ENCODE measurements around the gene PRB2. TPM values are rescaled to one million over a fixed set of nuclear protein-coding genes. Genes with fewer than 3 reads are reported as not detected.
"Not testable (repeated sequence)": the region's sequence is repeated elsewhere in the genome, so short reads cannot be mapped to it uniquely, and the experiment has no call there.

The PRB2 gene
- not detected for total RNA-seq

DNA sequence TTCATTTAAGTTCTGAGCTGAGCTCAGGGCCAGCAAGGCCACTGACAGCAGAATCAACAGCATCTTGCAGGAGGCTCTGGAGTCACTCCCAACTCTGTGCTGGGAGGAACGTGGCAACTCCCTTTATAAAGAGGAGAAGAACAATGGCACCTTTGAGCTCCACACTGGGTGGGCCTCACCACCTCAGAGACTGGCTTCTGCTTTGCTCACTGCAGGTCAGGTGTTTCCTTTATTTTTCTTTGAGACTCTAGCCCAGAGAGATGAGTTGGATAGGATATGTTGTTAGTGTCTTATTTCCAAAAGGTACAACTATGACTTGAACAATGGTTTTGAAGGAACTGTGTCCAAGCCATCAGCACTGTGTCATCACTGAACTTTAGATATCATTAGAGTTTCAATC, at the start of gene PRB2:
Gene PRB2 (minus strand): TSS at position 101 of the 400 bp plus-strand sequence. CDS start 38 bp downstream, at position 63.
- DNase-seq = not testable (repeated sequence)

DNA sequence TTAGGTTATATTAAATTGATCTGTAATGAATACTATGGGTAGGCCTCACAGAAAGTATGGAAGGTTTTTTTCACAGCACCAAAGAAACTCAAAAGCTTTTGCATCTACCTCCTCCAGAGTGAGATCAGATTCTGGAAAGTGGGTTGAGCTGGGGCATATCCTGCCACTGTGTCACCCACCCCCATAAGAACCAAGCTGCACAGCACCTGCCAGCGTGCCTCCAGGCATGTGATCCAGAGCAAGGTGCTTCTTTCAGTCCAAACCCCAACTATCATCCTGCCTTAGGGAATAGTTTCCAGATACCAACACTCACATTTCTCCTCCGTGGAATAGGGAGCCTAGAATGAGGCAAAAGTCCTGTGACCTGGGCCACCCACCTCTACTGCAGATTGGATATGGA, 42.6 kb upstream of the PRB2 start:
- no peak for DNase-seq

DNA sequence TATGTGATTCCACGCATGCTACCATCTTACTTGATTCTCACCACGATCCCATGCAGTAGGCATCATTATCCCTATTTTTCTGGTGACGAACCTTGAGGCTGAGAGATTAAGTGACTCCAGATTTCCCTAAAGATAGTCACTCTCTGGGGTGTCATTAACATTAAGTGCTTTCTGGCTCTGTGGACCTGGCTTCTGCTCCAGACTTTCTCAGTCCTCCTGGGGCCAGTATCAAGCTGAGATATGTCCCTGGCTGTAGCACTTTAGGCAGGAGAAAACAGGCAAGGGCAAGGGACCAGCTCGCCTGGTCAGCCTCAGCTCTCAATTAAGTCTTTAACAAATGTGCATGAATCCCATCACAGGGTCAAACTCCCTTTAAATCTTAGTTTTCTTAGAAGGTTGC, 38.3 kb upstream of the PRB2 start:
- no peak for DNase-seq

DNA sequence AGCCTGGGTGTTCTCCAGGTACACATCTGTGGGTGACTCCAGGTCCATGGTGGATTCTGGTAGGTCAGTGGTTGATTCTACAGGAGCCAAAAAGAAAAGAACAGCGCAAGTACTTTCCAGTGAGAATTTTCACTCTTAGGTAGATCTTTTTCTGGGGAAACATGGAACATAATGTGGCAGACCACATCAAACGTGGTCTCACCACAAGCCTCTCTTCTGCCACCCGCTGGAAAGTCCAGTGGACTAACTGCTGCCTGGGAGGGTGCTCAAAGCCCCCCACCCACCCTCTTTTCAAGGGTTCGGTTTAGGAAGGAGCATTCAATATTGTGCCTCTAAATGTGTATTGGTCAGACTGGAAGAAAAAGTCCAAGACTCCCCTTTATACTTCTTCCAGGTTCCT, 36.1 kb upstream of the PRB2 start:
- DNase-seq = no peak

DNA sequence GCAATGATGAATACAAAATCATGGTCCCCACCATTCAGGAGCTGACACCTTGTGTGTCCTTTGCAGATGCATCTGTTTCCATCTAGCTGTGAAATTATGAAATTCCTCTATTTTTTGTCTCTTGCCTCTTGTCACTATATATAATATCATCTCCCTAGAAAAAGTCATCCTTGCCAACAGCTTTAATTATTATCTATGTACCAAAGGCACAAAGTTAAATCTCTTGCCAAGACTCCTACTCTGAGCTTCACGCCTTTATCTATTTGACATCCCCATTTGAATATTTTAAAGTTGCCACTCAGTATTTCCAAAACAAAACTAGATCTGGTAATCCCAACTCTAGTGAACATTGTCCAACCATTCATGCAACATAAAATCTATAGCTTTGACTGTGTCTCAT, 32.0 kb upstream of the PRB2 start:
- DNase-seq = no peak

DNA sequence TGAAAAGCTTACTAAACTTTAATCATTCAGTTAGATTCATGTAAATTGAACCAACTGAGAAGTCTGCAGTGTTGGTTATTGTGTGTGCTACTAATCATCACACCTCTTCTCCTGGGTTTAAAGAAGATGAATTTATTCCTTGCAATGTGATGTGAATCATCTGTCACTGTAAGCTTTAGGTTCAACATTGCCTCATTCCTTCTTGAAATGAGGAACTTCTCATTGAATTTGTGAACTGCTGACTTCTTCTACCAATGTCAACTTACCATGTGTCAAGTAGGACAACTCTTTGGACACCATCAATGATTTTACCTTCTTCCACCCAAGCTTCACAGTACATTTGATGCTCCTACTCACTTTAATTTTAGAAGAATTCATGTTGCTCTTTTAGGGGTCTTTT, 17.4 kb upstream of the PRB2 start:
- no peak for DNase-seq

DNA sequence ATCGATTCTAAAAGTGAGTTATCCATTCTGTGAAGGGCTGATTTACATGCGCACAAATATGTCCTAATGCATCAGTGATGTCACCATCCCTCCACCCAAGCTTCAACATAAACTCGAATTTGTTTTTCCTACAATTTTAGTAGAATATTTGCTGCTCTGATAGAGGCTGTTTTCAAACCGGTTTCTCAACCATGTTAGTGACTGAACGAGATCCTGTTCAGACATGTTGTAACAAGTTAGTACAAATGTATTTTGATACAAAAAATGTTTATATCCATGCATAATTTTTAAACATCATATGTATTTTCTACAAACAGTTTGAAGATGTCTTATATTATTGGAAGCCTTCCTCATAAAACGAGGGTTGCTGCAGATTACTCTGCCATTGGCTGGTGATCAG, 12.7 kb upstream of the PRB2 start:
- no peak for DNase-seq

DNA sequence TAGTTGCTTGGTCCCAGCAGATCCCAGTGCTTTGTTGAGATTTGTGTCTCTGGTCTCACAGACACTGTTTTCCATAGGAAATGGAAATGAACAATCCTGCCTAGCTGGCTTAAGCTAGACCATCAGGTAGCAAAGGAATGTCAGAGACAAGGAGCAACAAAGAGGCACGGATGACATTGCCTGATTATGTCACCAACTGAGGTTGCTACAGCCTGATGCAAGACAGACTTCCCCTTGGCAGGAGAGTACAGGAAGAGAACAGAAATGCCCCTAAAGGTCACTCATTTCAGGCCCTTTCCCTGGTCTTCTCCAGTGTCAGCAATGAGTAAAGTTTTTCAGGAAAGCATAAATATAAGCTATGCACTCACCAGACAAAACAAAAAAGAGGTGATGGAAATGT, 2.0 kb upstream of the PRB2 start:
- DNase-seq = no peak

DNA sequence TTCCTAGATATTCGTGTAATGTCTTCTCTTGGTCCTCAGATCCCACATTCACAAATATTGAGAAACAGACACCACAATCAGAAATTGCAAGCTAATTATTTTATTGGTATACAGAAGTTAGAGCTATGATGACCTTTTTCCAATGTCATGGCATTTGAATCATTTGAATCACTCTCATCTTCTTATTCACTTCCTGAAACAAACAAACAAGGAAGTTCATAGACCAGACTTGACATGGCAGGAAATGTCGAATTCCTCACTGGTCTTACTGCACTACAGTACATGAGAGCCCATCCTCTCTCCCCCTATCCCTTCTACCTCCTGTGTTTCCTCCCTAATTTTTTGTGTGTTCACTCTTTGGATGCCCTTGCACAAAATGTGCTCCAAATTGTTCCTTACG, 3.9 kb downstream of the PRB2 start:
- not testable (repeated sequence) for DNase-seq

DNA sequence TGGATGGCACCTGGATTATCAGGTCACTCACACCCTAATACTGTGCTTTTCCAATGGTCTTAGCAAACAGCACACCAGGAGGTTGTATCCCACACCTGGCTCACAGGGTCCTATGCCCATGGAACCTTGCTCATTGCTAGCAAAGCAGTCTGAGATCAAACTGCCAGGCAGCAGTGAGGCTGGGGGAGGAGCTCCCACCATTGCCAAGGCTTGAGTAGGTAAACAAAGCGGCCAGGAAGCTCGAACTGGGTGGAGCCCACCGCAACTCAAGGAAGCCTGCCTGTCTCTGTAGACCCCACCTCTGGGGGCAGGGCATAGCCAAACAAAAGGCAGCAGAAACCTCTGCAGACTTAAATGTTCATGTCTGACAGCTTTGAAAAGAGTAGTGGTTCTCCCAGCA, 17.9 kb downstream of the PRB2 start:
- not testable (repeated sequence) for DNase-seq

DNA sequence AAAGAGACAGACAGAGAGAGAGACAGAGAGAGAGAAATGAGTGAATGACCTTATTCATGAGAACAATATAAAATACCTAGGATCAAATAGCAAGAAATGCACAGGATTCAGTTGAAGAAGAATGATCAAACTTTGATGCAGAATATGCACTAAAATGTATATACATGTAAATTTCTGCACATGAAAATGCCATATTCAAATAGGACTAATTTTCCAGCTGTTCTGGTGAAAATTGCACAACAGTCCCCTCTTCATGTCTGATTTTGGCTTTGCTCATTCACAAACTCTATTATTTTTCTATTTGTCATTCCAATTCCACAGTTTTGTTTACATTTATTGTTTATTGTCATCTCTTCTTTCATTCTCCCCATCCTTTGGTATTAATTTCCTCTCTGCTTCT, 34.2 kb downstream of the PRB2 start:
- no peak for DNase-seq

DNA sequence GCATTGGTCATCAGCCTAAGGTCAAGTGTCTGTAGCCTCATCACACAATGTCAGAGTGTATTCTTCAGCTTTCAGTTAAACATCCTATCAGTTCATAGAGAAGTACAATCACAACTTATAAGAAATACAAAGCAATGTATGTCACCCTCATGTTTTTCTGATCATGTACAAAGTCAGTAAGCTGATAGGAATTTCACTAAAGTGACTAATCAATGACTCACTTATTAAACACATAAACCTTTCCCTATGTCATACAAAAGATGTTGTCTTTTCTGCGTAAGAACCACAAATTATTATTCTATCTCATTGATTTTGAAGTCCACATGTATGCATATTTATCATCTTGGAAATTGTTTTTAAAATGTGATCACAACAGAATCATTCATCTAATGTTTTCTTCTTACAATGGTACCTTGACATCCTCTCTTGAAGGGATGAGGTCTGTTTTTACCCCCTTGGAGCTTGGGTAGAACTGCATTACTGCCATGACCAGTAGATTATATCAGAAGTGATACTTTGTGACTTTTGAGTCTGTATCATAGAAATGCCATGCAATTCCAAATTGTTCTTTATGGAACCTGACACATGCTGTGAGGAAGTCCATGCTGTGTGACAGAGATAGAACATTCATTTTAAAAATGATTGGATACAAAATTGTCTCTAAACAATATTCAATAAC, 35.0 kb downstream of the PRB2 start:
- DNase-seq = not testable (repeated sequence)

DNA sequence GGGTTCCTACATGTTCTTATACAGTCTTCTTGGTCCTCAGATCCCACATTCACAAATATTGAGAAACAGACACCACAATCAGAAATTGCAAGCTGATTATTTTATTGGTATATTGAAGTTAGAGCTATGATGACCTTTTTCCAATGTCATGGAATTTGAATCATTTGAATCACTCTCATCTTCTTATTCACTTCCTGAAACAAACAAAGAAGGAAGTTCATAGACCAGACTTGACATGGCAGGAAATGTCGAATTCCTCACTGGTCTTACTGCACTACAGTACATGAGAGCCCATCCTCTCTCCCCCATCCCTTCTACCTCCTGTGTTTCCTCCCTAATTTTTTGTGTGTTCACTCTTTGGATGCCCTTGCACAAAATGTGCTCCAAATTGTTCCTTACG, 43.6 kb downstream of the PRB2 start:
- not testable (repeated sequence) for DNase-seq

DNA sequence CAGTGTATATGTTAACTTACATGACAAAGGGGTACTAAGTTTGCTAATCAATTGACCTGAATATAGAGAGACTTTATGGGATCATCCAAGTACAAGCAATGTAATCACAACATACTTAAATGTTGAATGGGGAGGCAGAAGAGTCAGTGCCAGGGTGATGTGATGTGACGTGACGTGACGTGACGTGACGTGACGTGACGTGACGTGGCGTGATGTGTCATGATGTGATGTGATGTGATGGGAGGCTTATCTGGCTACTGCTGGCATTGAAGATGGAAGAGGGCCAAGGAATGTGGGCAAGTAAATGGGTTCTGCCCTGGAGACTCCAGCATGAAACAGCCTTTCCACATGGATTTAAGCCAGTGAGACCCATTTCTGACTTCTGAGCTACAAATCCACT, 46.9 kb downstream of the PRB2 start:
- DNase-seq = no peak

DNA sequence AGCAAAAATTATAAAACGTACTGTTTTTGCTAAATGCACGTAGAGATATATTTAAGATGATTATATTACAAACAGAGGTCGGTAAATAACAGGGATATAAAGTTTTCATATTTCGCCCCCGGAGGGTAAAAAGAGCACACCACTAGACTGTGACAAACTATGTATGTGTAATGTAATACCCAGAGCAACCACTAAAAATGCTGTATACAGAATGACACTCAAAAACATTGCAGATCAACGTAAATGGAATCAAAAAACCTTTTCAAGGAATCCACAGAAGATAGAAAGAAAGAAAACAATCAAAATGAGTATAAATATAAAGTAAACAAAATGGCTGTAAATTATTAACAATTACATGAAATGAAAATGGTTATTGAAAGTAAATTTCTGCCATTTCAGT, 47.6 kb downstream of the PRB2 start:
- no peak for DNase-seq

DNA sequence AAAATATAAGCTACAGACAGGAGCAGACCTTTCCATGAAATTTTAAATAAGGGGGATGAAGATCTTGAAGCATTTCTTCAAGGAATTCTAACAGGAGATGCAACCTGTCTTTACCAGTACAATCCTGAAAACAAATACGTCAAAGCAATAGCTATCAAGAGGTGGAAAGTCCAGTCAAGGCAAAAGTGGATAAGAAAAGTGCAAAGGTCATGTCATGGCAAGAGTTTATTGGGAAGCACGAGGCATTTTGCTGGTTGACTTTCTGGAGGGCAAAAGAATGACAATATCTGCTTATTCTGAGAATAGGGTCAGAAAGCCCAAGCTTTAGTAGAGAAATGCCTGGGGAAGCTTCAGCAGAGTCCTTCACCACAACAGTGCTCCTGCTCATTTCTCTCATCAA, 50.9 kb downstream of the PRB2 start:
- no peak for DNase-seq

Data from effector CD4-positive, alpha-beta T cell (primary cell).